ENCODE measurements around the gene KCNE3. TPM values are rescaled to one million over a fixed set of nuclear protein-coding genes. Genes with fewer than 3 reads are reported as not detected.

Gene KCNE3
- total and polyA plus RNA-seq, 10 of the 15 experiments (the other 5 are each of a cell fraction or from before 2014, with no cell fraction given) = not detected

- WGBS (ENCODE audit: insufficient coverage, insufficient replicate concordance, low lambda C conversion rate, missing lambda C conversion rate) = 0% methylated on average over 1 of the region's 1 CpG
- ChIA-PET CTCF (interaction anchor here (1.4 to 1.6 kb wide), 3 partner anchors 9 to 13 kb away, joined by 3 to 8 read pairs (median 3); no protein-coding TSS in a partner anchor), RAD21 (ENCODE audit: unreplicated experiment) (no interaction called here), SMC1A (ENCODE audit: uncharacterized antibody, unreplicated experiment) (interaction anchor here (0.9 to 1.6 kb wide), 2 partner anchors 10 to 15 kb away, joined by 3 to 4 read pairs; no protein-coding TSS in a partner anchor), POLR2A (no interaction called here)
- no peak overlapping the region for H3K4me3 ChIP-seq
- H3K36me3 ChIP-seq (ENCODE audit: control insufficient read depth in 2 of 2, insufficient read depth in 2 of 2, low read length in 1 of 2) = no peaks in the 10 kb centered on the region
- H3K79me2 ChIP-seq (ENCODE audit: control insufficient read depth, insufficient read depth, low read length) = no peaks in the 10 kb centered on the region
- FAIRE-seq (no peak), DNase-seq (ENCODE audit: low read depth, low spot score) (no peak), ATAC-seq (no peak)
- TF ChIP-seq MEF2A (IDR thresholded peaks at IDR 0.05; ENCODE audit: insufficient read depth, low read depth, low read length) (no peak), CEBPB (IDR thresholded peaks at IDR 0.05; ENCODE audit: borderline replicate concordance in 1 of 2, low read depth in 2 of 2, low read length in 2 of 2) (no peak), ELK1 (IDR thresholded peaks at IDR 0.05; ENCODE audit: low read depth, low read length) (no peak), SREBF2 (IDR thresholded peaks at IDR 0.05; ENCODE audit: low read length) (no peak), MTA2 (IDR thresholded peaks at IDR 0.05; ENCODE audit: low read depth) (no peak), EZH2 (IDR thresholded peaks at IDR 0.05; ENCODE audit: borderline replicate concordance, control insufficient read depth, low read depth, low read length) (no peak), SMC3 (IDR thresholded peaks at IDR 0.05; ENCODE audit: borderline replicate concordance, low read length) (no peak)
- H3K4me1 ChIP-seq (ENCODE audit: control insufficient read depth, insufficient read depth, low read length) = no peaks in the 10 kb centered on the region
- H3K4me2 ChIP-seq (ENCODE audit: control insufficient read depth, insufficient read depth) = no peak overlapping the region
- no peak overlapping the region for H3K27ac ChIP-seq (ENCODE audit: control insufficient read depth, insufficient read depth)
- intact Hi-C loops (cut with micrococcal nuclease; ENCODE audit: unreplicated experiment) (no loop called here), in situ Hi-C loops (cut with MboI) (no loop called here)
- no peak overlapping the region for H3K9ac ChIP-seq (ENCODE audit: control insufficient read depth, insufficient read depth, low read length)
- H3K9me3 ChIP-seq (replicated peaks; ENCODE audit: control insufficient read depth, insufficient read depth, low read length) = no peaks in the 10 kb centered on the region
- BruUV-seq (replicated peaks) = no TSS peak
- no peaks in the 10 kb centered on the region for H4K20me1 ChIP-seq (ENCODE audit: control insufficient read depth, insufficient read depth)
- H2AFZ ChIP-seq (ENCODE audit: control insufficient read depth, low read depth, low read length) = no peak overlapping the region
- peaks cover 3 to 9% of the 10 kb centered on the region in 2 experiments; a peak in 3 of 4 replicates for H3K27me3 ChIP-seq (replicated peaks in 1 of 2; ENCODE audit: control insufficient read depth in 2 of 2, insufficient read depth in 2 of 2, low read length in 1 of 2)
Measured at GRCh38 chr11:74463216-74463615, 4.1 kb downstream of the KCNE3 start.
